MCF 10A (cell line): ENCODE results near the gene GAPVD1. TPM values are rescaled to one million over a fixed set of nuclear protein-coding genes. Genes with fewer than 3 reads are reported as not detected.
"Not testable (repeated sequence)": the region's sequence is repeated elsewhere in the genome, so short reads cannot be mapped to it uniquely, and the experiment has no call there.

Source experiments
- BruUV-seq: library from RNA; stranded (reverse); fragments of 400-500 nt; replicated peaks from 2 replicates; lab custom pipeline; 2021; lab: Mats Ljungman, UMichigan
- CTCF ChIA-PET: fragments of 300-600 bp; sonication (Branson Sonifier 250); formaldehyde crosslinking; extraction: SDS; loops from one replicate; lab custom pipeline; 2021; ENCODE audit warnings: antibody characterized with exemption, inconsistent platforms; lab: Yijun Ruan, JAX
- POLR2A ChIA-PET: fragments of 300-600, 350-650 bp; sonication (Branson Sonifier 250); formaldehyde crosslinking; extraction: SDS; loops from one replicate; lab custom pipeline; 2020; ENCODE audit warnings: antibody characterized with exemption, inconsistent platforms; lab: Yijun Ruan, JAX
- DNase-seq: peaks from one replicate; pipeline ENCODE4 v3.0.0-alpha.2; 2018; ENCODE audit not compliant: unreplicated experiment
- H3K27ac Mint-ChIP-seq: one replicate; pipeline ENCODE4 v1.8.0; 2022; ENCODE audit warnings: mild to moderate bottlenecking, low read depth, mixed read lengths; ENCODE audit not compliant: unreplicated experiment
- H3K27me3 Mint-ChIP-seq: one replicate; pipeline ENCODE4 v1.8.0; 2022; ENCODE audit warnings: mixed read lengths; ENCODE audit not compliant: insufficient read depth, unreplicated experiment
- H3K36me3 Mint-ChIP-seq: one replicate; pipeline ENCODE4 v1.8.0; 2022; ENCODE audit warnings: mild to moderate bottlenecking, moderate library complexity, mixed read lengths; ENCODE audit not compliant: insufficient read depth, unreplicated experiment
- H3K4me1 Mint-ChIP-seq: one replicate; pipeline ENCODE4 v1.8.0; 2022; ENCODE audit warnings: mixed read lengths; ENCODE audit not compliant: insufficient read depth, unreplicated experiment
- H3K4me3 Mint-ChIP-seq: one replicate; pipeline ENCODE4 v1.8.0; 2022; ENCODE audit warnings: mild to moderate bottlenecking, moderate library complexity, mixed read lengths; ENCODE audit not compliant: unreplicated experiment
- H3K9me3 Mint-ChIP-seq: one replicate; pipeline ENCODE4 v1.8.0; 2022; ENCODE audit warnings: mixed read lengths; ENCODE audit not compliant: unreplicated experiment
- CTCF ChIP-seq: fragments of 200-600 bp; IDR thresholded peaks from one replicate; pipeline ENCODE4 v1.8.0; 2022; ENCODE audit warnings: antibody characterized with exemption, mild to moderate bottlenecking; ENCODE audit not compliant: unreplicated experiment
- intact Hi-C: fragments of 100-400 bp; cut with micrococcal nuclease; formaldehyde crosslinking; loops from 2 replicates; pipeline ENCODE4 v1.14.1; 2022
- total RNA-seq: library from RNA; stranded (reverse); gene quantifications from 2 replicates; pipeline ENCODE4 v1.2.3, GENCODE V29; 2022

GAPVD1 gene
- total RNA-seq, 1 experiment from 2014 or later = 46.2 TPM

DNA sequence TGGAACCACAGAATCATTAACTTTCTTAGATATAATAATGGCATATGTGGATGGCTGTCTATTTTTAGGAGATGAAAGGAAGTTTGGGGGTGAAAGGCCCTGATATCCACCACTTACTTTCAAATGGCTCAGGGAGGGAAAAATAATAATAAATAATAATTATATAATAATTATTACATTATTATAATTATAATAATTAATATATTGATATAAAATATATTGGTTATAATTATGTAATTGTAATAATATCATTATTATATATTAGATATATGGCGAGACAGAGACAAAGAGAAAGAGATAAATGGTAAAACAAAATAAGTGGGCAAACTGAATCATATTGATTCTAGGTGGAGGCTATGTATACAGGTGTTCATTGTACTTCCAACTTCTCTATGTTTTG lies 136.6 kb downstream of the GAPVD1 start:
- ChIA-PET POLR2A (no interaction called here), CTCF (no interaction called here)
- no peaks in the 10 kb centered on the region for H3K4me1 Mint-ChIP-seq
- TF ChIP-seq CTCF = no peak
- H3K4me3 Mint-ChIP-seq = no peak overlapping the region
- no peaks in the 10 kb centered on the region for H3K9me3 Mint-ChIP-seq
- DNase-seq = no peak
- H3K27ac Mint-ChIP-seq = no peak overlapping the region
- no TSS peak for BruUV-seq
- no peaks in the 10 kb centered on the region for H3K27me3 Mint-ChIP-seq
- H3K36me3 Mint-ChIP-seq = peaks cover 6% of the 10 kb centered on the region
- intact Hi-C loops = no loop called here

- H3K4me1 Mint-ChIP-seq = no peaks in the 10 kb centered on the region
- H3K27ac Mint-ChIP-seq = no peak overlapping the region
- CTCF ChIA-PET = interaction anchor here (0.6 to 1.6 kb wide), 4 partner anchors 8 to 1108 kb away, joined by 3 to 5 read pairs (median 4); no protein-coding TSS in a partner anchor
- BruUV-seq = no TSS peak
- H3K9me3 Mint-ChIP-seq = no peaks in the 10 kb centered on the region
- peaks cover 6% of the 10 kb centered on the region for H3K36me3 Mint-ChIP-seq
- no peak for TF ChIP-seq CTCF
- intact Hi-C loops = no loop called here
- no peak for DNase-seq
- POLR2A ChIA-PET = interaction anchor here (0.7 kb wide), 1 partner anchor 29 kb away, joined by 3 read pairs; no protein-coding TSS in a partner anchor
- H3K4me3 Mint-ChIP-seq = no peak overlapping the region
- no peaks in the 10 kb centered on the region for H3K27me3 Mint-ChIP-seq
Measured at GRCh38 chr9:125399165-125399564, 137.5 kb downstream of the GAPVD1 start.

DNA sequence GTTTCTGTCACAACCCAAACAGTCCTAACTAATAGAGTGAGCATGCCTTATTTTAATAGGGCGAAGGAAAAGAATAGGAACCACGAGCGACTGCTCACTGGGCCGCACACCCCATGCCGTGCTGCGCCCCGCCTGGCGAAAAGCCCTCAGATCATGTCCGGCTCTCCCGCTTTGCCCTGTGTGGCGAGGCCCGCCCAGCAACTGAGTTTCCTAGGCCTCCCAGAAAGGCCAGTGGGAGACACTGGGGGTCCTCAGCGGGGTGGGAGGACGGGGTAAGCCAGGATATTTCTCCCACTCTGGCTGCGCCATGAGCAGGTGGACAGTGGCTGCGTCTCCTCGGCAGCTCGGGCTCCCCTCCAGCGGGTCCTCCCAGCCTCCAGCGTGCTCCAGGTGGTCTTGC lies 138.0 kb downstream of the GAPVD1 start:
- no peaks in the 10 kb centered on the region for H3K27me3 Mint-ChIP-seq
- DNase-seq = no peak
- ChIA-PET CTCF (interaction anchor here (0.6 to 1.6 kb wide), 4 partner anchors 8 to 1107 kb away, joined by 3 to 5 read pairs (median 4); no protein-coding TSS in a partner anchor), POLR2A (interaction anchor here (0.7 kb wide), 1 partner anchor 30 kb away, joined by 3 read pairs; no protein-coding TSS in a partner anchor)
- no peak for TF ChIP-seq CTCF
- H3K4me3 Mint-ChIP-seq = no peak overlapping the region
- H3K4me1 Mint-ChIP-seq = no peaks in the 10 kb centered on the region
- intact Hi-C loops = no loop called here
- H3K9me3 Mint-ChIP-seq = no peaks in the 10 kb centered on the region
- BruUV-seq = no TSS peak
- no peak overlapping the region for H3K27ac Mint-ChIP-seq
- H3K36me3 Mint-ChIP-seq = peaks cover 6% of the 10 kb centered on the region

DNA sequence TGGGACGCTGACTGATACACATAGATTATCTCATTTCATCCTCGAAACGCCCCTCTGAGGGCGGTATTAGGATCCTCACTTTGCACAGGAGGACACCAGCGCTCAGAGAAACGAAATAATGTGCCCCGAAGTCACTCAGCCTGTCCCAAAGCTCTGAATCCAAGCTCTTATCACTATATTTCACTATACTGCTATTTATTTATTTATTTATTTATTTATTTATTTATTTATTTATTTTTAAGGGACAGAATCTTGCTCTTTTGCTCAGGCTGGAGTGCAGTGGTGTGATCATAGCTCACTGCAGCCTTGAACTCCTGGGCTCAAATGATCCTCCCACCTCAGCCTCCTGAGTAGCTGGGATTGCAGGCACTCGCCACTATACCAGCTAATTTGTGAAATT lies 138.6 kb downstream of the GAPVD1 start:
- H3K27me3 Mint-ChIP-seq, H3K27ac Mint-ChIP-seq, H3K9me3 Mint-ChIP-seq, H3K4me1 Mint-ChIP-seq, H3K36me3 Mint-ChIP-seq, BruUV-seq, intact Hi-C loops, H3K4me3 Mint-ChIP-seq, DNase-seq: not testable (repeated sequence)
- ChIA-PET POLR2A (interaction anchor here (0.7 to 0.8 kb wide), 2 partner anchors 26 to 30 kb away, joined by 3 read pairs; no protein-coding TSS in a partner anchor), CTCF (interaction anchor here (0.5 to 1.6 kb wide), 4 partner anchors 8 to 1091 kb away, joined by 3 to 4 read pairs (median 4); no protein-coding TSS in a partner anchor)
